ENCODE data around the gene PDCD7.

DNA sequence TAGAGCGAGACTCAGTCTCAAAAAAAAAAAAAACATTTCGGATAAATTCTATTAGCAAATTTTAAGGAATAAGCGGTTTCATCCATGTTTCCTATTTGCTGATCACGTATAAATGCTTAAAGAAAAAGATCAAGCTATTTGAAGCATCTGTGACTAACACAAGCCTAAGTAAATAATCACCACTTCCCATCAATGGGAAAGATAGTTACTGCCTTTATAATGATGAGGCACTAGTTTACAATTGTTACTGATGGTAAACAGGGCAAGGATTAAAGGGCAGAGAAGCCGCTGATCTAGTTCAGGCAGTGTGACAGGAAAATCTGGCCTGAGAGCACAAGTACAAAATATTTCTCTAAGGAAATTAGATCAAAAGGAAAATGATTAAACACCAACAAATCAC is 37.8 kb upstream of the PDCD7 start:
- TF ChIP-seq SIN3A (IDR thresholded peaks at IDR 0.05; ENCODE audit: low read depth) (no peak), SRF (IDR thresholded peaks at IDR 0.05; ENCODE audit: low read depth) (no peak), TCF7L2 (IDR thresholded peaks at IDR 0.05; ENCODE audit: borderline replicate concordance, extremely low read depth, insufficient read depth, insufficient read length) (no peak), POLR2A (IDR thresholded peaks at IDR 0.05; ENCODE audit: borderline replicate concordance, extremely low read depth, insufficient read depth, insufficient read length) (no peak), RAD21 (IDR thresholded peaks at IDR 0.05; ENCODE audit: low read depth) (no peak), JUND (IDR thresholded peaks at IDR 0.05) (no peak), EZH2phosphoT487 (IDR thresholded peaks at IDR 0.05; ENCODE audit: borderline replicate concordance) (no peak)
- TF ChIP-seq, protein P1, sequence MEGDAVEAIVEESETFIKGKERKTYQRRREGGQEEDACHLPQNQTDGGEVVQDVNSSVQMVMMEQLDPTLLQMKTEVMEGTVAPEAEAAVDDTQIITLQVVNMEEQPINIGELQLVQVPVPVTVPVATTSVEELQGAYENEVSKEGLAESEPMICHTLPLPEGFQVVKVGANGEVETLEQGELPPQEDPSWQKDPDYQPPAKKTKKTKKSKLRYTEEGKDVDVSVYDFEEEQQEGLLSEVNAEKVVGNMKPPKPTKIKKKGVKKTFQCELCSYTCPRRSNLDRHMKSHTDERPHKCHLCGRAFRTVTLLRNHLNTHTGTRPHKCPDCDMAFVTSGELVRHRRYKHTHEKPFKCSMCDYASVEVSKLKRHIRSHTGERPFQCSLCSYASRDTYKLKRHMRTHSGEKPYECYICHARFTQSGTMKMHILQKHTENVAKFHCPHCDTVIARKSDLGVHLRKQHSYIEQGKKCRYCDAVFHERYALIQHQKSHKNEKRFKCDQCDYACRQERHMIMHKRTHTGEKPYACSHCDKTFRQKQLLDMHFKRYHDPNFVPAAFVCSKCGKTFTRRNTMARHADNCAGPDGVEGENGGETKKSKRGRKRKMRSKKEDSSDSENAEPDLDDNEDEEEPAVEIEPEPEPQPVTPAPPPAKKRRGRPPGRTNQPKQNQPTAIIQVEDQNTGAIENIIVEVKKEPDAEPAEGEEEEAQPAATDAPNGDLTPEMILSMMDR (IDR thresholded peaks at IDR 0.05 in 2 of 3, conservative IDR thresholded peaks at IDR 0.05 in 1 of 3; ENCODE audit: borderline replicate concordance in 1 of 3, insufficient read depth in 1 of 3, low read depth in 2 of 3, low read length in 2 of 3) = no peak
- TF ChIP-seq, protein P2, sequence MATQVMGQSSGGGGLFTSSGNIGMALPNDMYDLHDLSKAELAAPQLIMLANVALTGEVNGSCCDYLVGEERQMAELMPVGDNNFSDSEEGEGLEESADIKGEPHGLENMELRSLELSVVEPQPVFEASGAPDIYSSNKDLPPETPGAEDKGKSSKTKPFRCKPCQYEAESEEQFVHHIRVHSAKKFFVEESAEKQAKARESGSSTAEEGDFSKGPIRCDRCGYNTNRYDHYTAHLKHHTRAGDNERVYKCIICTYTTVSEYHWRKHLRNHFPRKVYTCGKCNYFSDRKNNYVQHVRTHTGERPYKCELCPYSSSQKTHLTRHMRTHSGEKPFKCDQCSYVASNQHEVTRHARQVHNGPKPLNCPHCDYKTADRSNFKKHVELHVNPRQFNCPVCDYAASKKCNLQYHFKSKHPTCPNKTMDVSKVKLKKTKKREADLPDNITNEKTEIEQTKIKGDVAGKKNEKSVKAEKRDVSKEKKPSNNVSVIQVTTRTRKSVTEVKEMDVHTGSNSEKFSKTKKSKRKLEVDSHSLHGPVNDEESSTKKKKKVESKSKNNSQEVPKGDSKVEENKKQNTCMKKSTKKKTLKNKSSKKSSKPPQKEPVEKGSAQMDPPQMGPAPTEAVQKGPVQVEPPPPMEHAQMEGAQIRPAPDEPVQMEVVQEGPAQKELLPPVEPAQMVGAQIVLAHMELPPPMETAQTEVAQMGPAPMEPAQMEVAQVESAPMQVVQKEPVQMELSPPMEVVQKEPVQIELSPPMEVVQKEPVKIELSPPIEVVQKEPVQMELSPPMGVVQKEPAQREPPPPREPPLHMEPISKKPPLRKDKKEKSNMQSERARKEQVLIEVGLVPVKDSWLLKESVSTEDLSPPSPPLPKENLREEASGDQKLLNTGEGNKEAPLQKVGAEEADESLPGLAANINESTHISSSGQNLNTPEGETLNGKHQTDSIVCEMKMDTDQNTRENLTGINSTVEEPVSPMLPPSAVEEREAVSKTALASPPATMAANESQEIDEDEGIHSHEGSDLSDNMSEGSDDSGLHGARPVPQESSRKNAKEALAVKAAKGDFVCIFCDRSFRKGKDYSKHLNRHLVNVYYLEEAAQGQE (IDR thresholded peaks at IDR 0.05; ENCODE audit: low read depth) = no peak
